Activated CD4-positive, alpha-beta T cell treated with anti-CD3 and anti-CD28 coated beads, Interleukin-2, amount 50 U/mL, for 48 hours (primary cell): ENCODE measurements around the gene TMEM255A.

Source experiments
- DNase-seq, 2 experiments: peaks; one replicate each; pipeline ENCODE4 v3.0.0-alpha.2; 2020

TMEM255A gene

GRCh38 chrX:120262859-120263708, 48.2 kb downstream of the TMEM255A start:
- DNase-seq, result no peak

GRCh38 chrX:120260369-120260768, 50.9 kb downstream of the TMEM255A start:
- DNase-seq, result no peak

GRCh38 chrX:120253784-120254183, 57.5 kb downstream of the TMEM255A start:
- DNase-seq, result no peak

- peak in 1 of 2 experiments; percentile 18 for DNase-seq
Measured at GRCh38 chrX:120251471-120252011, 59.7 kb downstream of the TMEM255A start.

GRCh38 chrX:120250522-120251271, 60.6 kb downstream of the TMEM255A start, which contains the start of gene ZBTB33:
ZBTB33 (plus strand) TSS chrX:120250812; CDS start chrX:120253416, 2,604 bp downstream.
- DNase-seq, result peak; percentile 77 to 86

GRCh38 chrX:120244735-120245498, 66.3 kb downstream of the TMEM255A start:
- peak; percentile 49 to 65 for DNase-seq

- no peak for DNase-seq
Measured at GRCh38 chrX:120244395-120244734, 66.9 kb downstream of the TMEM255A start.

- no peak for DNase-seq
Measured at GRCh38 chrX:120242813-120243212, 68.4 kb downstream of the TMEM255A start.

GRCh38 chrX:120238933-120239332, 72.3 kb downstream of the TMEM255A start:
- DNase-seq, result no peak

GRCh38 chrX:120236687-120237479, 74.4 kb downstream of the TMEM255A start:
- no peak for DNase-seq

GRCh38 chrX:120235284-120235683, 76.0 kb downstream of the TMEM255A start:
- no peak for DNase-seq

GRCh38 chrX:120228187-120228908, 82.9 kb downstream of the TMEM255A start:
- no peak for DNase-seq

- no peak for DNase-seq
Measured at GRCh38 chrX:120224388-120224787, 86.9 kb downstream of the TMEM255A start.

GRCh38 chrX:120223374-120223773, 87.9 kb downstream of the TMEM255A start:
- DNase-seq, result no peak

GRCh38 chrX:120213438-120214265, 97.6 kb downstream of the TMEM255A start:
- DNase-seq, result peak; percentile 54 to 67
